Amniotic epithelial cell (primary cell): ENCODE results near the gene PHLDB3.
"Not testable (repeated sequence)": the region's sequence is repeated elsewhere in the genome, so short reads cannot be mapped to it uniquely, and the experiment has no call there.

ENCODE experiments used
- DNase-seq: peaks from one replicate; pipeline ENCODE4 v3.0.0-alpha.2; 2010; ENCODE audit warnings: low read depth

The PHLDB3 gene

DNA sequence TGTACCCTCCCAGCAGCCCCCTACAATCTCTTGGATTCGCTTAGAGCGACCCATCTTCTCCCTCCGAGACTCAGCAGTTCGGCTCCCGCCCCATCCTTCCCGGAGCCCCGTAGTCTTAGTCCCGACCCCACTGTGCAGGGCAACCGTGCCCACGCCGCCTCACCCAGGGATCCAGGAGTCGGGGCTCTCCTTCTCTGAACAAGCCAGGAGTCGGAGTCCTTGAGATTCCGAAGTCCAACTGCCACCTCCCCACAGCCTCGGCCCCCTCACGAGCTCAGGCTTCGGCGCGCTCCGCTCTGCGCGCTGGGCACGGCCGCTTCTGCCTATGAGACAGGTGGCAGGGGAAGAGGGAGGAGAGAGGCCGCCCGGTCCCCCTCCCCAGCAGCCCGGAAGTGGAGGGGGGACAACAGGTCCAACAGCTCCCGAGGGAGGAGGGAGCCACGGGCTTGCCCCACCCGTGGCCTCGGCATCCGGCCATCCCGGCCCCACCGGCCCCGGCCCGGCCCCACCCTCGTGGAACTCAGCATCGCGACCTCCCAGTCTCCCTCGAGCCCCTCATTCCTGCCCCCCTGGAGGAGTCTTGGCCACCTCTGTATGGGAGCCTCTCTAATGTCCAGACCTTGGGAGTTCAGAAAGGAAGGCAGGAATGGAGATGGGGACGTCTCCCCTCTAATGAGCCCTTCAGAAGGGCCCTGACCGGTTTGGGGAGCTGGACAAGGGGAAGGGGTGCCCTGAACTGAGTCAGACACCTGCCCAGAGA is at the start of gene PHLDB3:
PHLDB3 (minus strand) TSS at position 321 of the 760 bp plus-strand sequence. CDS start 628 bp downstream, outside the sequence.
- DNase-seq = no peak

GRCh38 chr19:43553656-43554055 is 49.1 kb upstream of the PHLDB3 start:
- no peak for DNase-seq

DNA sequence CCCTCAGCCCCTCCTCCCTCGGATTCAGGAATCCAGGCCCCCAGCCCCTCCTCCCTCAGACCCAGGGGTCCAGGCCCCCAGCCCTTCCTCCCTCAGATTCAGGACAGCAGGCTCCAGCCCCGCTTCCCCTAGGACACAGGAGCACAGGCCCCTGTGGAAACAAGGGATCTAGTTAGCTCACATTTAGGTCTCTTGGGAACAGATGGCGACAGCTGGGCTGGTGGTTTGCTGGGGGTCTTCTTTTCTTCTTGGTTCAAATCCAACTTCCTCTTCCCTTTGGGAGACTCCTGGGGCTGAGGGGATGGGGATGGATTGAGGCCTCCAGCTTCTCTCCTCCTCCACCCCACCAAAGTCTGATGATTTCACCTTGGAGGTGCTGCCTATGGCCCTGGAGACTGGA is 48.1 kb upstream of the PHLDB3 start:
- no peak for DNase-seq

DNA sequence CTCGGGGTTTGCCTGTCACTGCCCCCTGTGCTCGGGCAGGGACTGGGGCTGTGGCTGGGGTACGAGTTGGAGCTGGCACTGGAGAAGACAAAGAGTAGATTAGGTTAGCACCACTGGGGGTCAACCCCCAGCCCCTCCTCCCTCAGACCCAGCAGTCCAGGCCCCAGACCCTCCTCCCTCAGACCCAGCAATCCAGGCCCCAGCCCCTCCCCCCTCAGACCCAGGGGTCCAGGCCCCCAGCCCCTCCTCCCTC is 47.6 kb upstream of the PHLDB3 start:
- DNase-seq = no peak

- no peak for DNase-seq
Measured at GRCh38 chr19:43551399-43552197, 47.1 kb upstream of the PHLDB3 start.

GRCh38 chr19:43548706-43549105 is 44.2 kb upstream of the PHLDB3 start:
- no peak for DNase-seq

DNA sequence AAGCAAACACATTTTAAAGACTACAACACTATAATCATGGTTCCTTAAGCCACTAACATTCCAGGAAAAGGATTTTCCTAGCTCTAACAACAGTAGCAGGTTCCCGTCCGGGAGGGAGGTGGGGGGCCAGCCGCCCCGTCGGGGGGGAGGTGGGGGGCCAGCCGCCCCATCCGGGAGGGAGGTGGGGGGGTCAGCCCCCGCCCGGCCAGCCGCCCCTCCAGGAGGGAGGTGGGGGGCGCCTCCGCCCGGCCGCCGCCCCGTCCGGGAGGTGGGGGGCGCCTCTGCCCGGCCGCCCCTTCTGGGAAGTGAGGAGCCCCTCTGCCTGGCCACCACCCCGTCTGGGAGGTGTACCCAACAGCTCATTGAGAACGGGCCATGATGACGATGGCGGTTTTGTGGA is 43.4 kb upstream of the PHLDB3 start:
- DNase-seq = not testable (repeated sequence)

GRCh38 chr19:43546581-43546980 is 42.0 kb upstream of the PHLDB3 start:
- no peak for DNase-seq

- no peak for DNase-seq
Measured at GRCh38 chr19:43545981-43546380, 41.4 kb upstream of the PHLDB3 start.

- DNase-seq = no peak
Measured at GRCh38 chr19:43545276-43545675, 40.7 kb upstream of the PHLDB3 start.

GRCh38 chr19:43544077-43544476 is 39.5 kb upstream of the PHLDB3 start:
- no peak for DNase-seq

GRCh38 chr19:43541920-43542650 is 37.5 kb upstream of the PHLDB3 start:
- DNase-seq = no peak

DNA sequence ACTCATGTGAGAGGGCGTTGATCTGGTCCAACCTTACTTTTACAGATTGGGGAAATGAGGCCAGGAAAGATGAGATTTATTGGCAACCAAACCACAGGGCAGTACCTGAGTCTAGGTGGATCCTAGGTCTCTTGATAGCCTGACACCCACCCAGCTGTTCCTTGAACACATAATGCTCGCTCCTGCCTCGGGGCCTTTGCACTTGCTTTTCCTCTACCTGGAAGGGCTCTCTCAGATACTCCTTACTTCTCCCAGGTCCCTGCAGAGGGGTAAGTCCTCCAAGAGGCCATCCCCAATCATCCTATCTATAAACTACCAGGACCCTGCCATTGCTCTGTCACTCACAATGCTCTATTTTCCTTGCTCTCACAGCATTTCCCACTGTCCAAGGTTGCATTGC is 35.8 kb upstream of the PHLDB3 start:
- DNase-seq = no peak

GRCh38 chr19:43538922-43539321 is 34.4 kb upstream of the PHLDB3 start:
- DNase-seq = no peak

DNA sequence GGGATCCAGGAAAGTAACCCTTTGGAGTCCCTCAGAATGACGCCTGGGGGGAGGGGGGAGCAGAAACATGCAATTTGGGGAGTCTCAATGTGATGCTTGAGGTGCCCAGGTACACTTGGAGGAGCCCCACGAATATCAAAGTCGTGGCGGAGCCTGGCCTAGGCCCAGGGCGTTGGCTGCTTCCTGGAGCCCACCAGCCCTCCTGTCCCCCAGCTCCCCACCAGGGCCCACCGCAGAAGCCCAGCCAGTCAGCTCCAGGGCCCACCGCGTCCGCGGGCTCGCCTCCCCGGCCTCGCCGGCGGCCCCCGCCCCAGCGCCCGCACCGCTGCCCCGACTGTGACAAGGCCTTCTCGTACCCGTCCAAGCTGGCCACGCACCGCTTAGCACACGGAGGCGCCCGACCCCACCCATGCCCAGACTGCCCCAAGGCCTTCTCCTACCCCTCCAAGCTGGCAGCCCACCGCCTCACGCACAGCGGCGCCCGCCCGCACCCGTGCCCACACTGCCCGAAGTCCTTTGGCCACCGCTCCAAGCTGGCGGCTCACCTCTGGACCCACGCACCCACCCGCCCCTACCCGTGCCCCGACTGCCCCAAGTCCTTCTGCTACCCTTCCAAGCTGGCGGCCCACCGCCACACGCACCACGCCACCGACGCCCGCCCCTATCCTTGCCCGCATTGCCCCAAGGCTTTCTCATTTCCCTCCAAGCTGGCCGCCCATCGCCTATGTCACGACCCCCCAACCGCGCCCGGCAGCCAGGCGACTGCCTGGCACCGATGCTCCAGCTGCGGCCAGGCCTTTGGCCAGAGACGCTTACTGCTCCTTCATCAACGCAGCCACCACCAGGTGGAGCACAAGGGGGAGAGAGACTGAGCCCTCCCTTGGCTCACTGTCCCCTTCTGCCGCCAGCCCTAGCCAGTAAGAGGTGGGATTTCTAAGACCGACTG is 30.5 kb upstream of the PHLDB3 start:
- DNase-seq = peak; percentile 38

DNA sequence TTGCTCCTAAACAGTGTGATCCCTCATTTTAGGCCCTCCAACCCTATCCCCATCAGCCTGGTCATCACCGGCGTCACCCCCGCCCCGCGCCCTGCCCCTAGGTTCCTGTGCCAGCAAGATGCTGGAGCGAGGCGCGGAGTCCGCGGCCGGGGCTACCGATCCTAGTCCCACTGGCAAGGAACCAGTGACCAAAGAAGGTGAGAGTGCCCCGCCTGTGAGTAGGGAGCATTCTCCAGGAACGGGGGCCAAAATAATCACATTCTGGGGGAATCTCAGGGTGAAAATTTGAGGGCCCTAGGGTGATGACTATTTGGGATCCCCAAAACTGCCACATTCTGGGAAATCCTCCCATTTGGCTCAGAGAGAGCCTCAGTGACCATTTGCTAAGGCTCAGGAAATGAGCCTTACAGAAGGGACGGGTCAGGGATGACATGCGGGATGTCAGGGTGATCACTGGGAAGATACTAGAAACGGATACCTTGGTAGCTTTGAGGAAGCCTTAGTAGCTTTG is 29.8 kb upstream of the PHLDB3 start:
- DNase-seq = no peak

DNA sequence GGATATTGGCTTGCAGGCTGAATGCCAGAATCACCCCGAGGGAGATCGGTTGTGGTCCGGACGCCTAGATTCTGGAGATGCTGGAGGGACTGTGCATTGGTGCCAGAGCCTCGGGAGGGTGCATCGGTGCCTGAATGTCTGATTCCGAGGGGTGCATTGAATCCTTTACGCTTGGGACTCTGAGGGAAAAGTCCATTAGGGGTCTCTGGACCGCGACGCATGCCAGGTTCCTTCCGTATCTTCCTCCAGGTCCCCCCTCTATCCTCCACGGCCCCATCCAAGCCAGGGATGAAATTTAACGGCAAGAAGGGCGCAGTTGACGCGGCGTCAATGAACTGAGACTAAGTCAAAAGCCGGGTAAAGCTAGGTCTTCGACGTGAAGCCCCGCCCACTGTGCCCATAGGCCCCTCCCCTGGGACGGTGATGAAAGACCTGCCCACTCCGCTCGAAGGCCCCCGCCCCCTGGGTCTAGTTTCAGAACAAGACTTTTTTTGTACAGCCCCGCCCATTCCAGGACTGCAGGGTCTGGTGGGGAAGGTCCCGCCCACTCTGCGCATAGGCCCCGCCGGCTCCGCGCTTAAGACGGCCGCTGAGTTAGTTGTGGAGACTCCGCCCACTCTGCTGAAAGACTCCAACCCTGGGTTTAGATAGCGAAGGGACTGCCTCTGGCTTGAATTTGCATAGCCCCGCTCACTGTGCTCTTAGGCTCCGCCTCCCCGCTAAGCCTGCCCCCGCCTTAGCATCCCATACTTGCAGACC is 29.2 kb upstream of the PHLDB3 start:
- DNase-seq = peak; percentile 100

DNA sequence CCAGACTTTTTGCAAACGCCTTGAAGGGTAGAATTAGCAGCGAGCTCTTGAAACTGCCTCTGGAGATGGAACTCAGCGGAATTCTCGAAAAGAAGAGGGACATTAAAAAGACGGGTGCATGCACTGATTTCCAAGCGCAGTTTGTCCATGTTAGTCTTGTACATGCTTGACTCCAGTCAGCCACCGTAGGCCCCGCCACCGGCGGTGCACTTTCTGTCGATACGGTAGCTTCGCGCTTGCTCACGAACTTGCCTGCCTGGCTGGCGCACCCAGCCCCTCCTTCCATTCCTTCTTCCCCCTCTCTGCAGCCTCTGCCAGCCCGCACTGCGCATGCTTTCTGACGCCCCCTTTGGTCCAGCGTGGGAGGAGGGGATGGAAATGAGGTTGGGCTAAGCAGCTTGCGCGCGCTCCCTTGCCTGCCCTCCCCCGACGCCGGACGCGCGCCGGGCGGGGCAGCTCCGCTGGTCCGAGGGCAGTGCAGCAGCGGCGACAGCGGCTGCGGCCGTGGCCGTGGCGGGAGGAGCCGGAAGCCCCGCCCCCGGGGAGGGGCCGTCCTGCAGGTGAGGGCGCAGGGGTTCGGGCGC is 28.5 kb upstream of the PHLDB3 start, which contains the start of gene ZNF575:
ZNF575 (plus strand) TSS at position 227 of the 584 bp plus-strand sequence. CDS start 1,235 bp downstream, outside the sequence.
- DNase-seq = peak; percentile 95

DNA sequence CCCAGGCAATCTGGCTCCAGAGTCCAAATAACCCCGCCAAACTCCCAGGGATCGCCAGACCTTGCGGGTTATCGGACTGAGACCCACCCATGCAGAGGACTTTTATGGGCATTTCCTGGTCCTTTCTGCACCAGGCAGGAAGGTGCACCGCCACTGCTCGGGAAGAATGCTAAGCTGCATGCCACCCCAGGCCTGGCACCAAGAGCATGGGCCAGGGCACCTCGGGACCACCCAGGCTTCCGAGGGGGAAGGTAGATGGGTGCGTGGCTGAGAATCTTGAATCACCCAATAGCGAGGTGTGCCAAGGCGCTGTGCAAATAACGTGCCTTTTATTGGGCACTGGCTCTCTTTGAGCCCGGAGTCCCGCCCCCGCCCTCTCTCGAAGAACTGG is 28.0 kb upstream of the PHLDB3 start:
- no peak for DNase-seq

DNA sequence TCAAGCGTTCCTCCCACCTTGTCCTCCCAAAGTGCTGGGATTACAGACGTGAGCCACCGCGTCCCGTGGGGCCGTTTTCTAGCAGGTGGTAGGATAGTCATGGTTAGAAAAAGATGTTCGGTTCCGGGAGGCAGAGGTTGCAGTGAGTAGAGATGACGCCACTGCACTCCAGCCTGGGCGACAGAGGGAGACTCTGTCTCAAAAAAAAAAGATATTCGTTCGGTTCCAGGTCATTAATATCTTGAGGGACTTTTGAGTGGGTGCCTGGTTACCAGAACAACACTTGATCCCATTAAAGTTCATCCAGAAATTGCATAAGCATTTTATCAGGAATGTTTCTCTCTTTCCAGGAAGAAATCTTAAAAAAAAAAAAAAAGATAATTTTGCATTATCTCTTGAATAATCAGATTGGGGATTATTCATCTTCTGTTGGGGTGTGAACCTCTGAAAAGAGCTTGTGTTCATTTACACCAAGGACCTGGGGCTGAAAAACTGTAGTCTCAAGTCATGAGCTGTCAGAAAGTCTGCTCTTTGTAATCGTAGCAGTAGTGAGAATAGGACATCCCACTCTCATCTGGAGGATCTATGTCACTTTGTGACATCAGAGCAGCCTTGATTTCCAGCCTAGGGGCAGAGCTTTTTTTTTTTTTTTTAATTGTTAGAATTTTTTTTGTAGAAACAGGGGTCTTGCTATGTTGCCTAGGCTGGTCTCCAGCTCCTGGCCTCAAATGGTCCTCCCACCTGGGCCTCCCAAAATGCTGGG is 23.5 kb upstream of the PHLDB3 start:
- DNase-seq = no peak
